Gastrocnemius medialis (tissue), 4 donors: ENCODE measurements around the gene RND1.

ENCODE experiments used
- POLR2A ChIP-seq, 2 donors: fragments of 450-650 bp; IDR thresholded peaks; one replicate each; pipeline ENCODE4 v1.6.1; 2017; ENCODE audit warnings: antibody characterized with exemption in 2 of 2, mild to moderate bottlenecking in 2 of 2, moderate library complexity in 2 of 2
- TF ChIP-seq, protein P1 (sequence below), 5 experiments: fragments of 450-650 bp in 3 of 5; fragments of 200-600 bp in 2 of 5; sonication (generic) in 2 of 5; IDR thresholded peaks in 4 of 5; conservative IDR thresholded peaks in 1 of 5; 1 replicate in 4 of 5; 2 replicates in 1 of 5; pipeline ENCODE4 v1.5.1; 2016 to 2019; ENCODE audit warnings: antibody characterized with exemption in 5 of 5, mild to moderate bottlenecking in 3 of 5, moderate library complexity in 3 of 5

DNA sequence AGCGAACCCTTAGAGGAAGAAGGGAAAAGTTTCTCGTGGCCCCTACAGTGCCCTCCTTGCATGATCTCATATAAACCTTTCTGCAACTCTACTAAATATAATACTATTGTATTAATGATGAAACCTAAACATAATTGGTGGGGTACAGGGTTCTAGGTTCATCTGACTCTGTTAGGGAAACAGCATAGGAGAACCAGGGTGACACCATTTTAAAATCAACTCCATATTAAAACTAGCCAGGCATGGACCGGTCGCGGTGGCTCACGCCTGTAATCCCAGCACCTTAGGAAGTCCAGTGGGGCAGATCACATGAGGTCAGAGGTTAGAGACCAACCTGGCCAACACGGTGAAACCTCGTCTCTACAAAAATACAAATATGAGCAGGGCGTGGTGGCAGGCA is 15.0 kb upstream of the RND1 start:
- no peak for TF ChIP-seq POLR2A (IDR thresholded peaks at IDR 0.05)
- TF ChIP-seq, protein P1, sequence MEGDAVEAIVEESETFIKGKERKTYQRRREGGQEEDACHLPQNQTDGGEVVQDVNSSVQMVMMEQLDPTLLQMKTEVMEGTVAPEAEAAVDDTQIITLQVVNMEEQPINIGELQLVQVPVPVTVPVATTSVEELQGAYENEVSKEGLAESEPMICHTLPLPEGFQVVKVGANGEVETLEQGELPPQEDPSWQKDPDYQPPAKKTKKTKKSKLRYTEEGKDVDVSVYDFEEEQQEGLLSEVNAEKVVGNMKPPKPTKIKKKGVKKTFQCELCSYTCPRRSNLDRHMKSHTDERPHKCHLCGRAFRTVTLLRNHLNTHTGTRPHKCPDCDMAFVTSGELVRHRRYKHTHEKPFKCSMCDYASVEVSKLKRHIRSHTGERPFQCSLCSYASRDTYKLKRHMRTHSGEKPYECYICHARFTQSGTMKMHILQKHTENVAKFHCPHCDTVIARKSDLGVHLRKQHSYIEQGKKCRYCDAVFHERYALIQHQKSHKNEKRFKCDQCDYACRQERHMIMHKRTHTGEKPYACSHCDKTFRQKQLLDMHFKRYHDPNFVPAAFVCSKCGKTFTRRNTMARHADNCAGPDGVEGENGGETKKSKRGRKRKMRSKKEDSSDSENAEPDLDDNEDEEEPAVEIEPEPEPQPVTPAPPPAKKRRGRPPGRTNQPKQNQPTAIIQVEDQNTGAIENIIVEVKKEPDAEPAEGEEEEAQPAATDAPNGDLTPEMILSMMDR (IDR thresholded peaks at IDR 0.05 in 4 of 5, conservative IDR thresholded peaks at IDR 0.05 in 1 of 5): no peak
